CD4-positive, CD25-positive, alpha-beta regulatory T cell (primary cell): ENCODE results near the gene TFF2. TPM values are rescaled to one million over a fixed set of nuclear protein-coding genes. Genes with fewer than 3 reads are reported as not detected.
A peak's percentile ranks its signal among the peaks of the same experiment; 100 is the strongest.

Source experiments
- ATAC-seq, 2 donors: fragments of 150-1000 bp; cut with Tn5 transposase; one replicate each; pipeline ENCODE4 v1.10.0; 2021; ENCODE audit warnings: low read depth in 2 of 2, moderate number of reproducible peaks in 2 of 2, moderate library complexity in 1 of 2
- DNase-seq, 3 donors: peaks; one replicate each; pipeline versions ENCODE4 v3.0.0 to v3.0.0-alpha.2; 2012 to 2022; ENCODE audit warnings: mixed read lengths in 1 of 3
- H3K27ac ChIP-seq: one replicate; pipeline ENCODE4 v1.7.0; 2013; ENCODE audit warnings: mild to moderate bottlenecking, low read length; ENCODE audit not compliant: insufficient read depth, poor library complexity, severe bottlenecking
- H3K27me3 ChIP-seq: one replicate; pipeline ENCODE4 v1.7.0; 2013; ENCODE audit warnings: low read length; ENCODE audit not compliant: control insufficient read depth, insufficient read depth
- H3K36me3 ChIP-seq: one replicate; pipeline ENCODE4 v1.7.0; 2013; ENCODE audit warnings: mild to moderate bottlenecking, low read length, moderate library complexity; ENCODE audit not compliant: control insufficient read depth, insufficient read depth
- H3K4me1 ChIP-seq: 2 replicates; pipeline ENCODE4 v1.7.0; 2013; ENCODE audit warnings: mild to moderate bottlenecking, low read length; ENCODE audit not compliant: insufficient read depth, control insufficient read depth, poor library complexity, severe bottlenecking
- H3K4me3 ChIP-seq: one replicate; pipeline ENCODE4 v1.7.0; 2013; ENCODE audit warnings: low read depth, mild to moderate bottlenecking, low read length, moderate library complexity
- H3K9me3 ChIP-seq, 2 experiments: 1 replicate in 1 of 2; 2 replicates in 1 of 2; pipeline ENCODE4 v1.7.0; 2013; ENCODE audit warnings: low read length in 2 of 2, mild to moderate bottlenecking in 1 of 2, moderate library complexity in 1 of 2; ENCODE audit not compliant: control insufficient read depth in 2 of 2
- H3K27ac Mint-ChIP-seq, 3 donors: one replicate each; pipeline ENCODE4 v1.8.0; 2020 to 2022; ENCODE audit warnings: mild to moderate bottlenecking in 3 of 3, mixed read lengths in 3 of 3, moderate library complexity in 2 of 3
- H3K27me3 Mint-ChIP-seq: one replicate; pipeline ENCODE4 v1.8.0; 2022; ENCODE audit warnings: mild to moderate bottlenecking, mixed read lengths
- H3K36me3 Mint-ChIP-seq: one replicate; pipeline ENCODE4 v1.8.0; 2020; ENCODE audit warnings: mixed read lengths
- H3K4me1 Mint-ChIP-seq, 4 donors: one replicate each; pipeline ENCODE4 v1.8.0; 2020 to 2022; ENCODE audit warnings: mixed read lengths in 4 of 4, mild to moderate bottlenecking in 1 of 4
- H3K4me3 Mint-ChIP-seq, 4 donors: one replicate each; pipeline ENCODE4 v1.8.0; 2020 to 2022; ENCODE audit warnings: mild to moderate bottlenecking in 4 of 4, mixed read lengths in 4 of 4, moderate library complexity in 3 of 4
- H3K9me3 Mint-ChIP-seq, 7 donors: one replicate each; pipeline ENCODE4 v1.8.0; 2020 to 2022; ENCODE audit warnings: mixed read lengths in 7 of 7, mild to moderate bottlenecking in 3 of 7, moderate library complexity in 2 of 7
- polyA plus RNA-seq, 4 donors: library from polyadenylated mRNA; unstranded; fragments of 300-500 nt; fragmentation: Illumina TruSeq; gene quantifications; one replicate each; pipeline ENCODE4 v1.2.3, GENCODE V29; 2021
- total RNA-seq: library from RNA; stranded (reverse); gene quantifications from one replicate; pipeline ENCODE4 v1.2.3, GENCODE V29; 2022

Gene TFF2
- total and polyA plus RNA-seq, 5 donors from 2014 or later: not detected

GRCh38 chr21:42383331-42383730, 32.5 kb upstream of the TFF2 start:
- no peak overlapping the region for H3K4me3 Mint-ChIP-seq
- peaks cover 0 to 19% (median 5%) of the 10 kb centered on the region in 7 donors for H3K9me3 Mint-ChIP-seq
- no peaks in the 10 kb centered on the region for H3K27me3 ChIP-seq
- H3K27ac ChIP-seq: no peak overlapping the region
- no peak overlapping the region for H3K4me3 ChIP-seq
- H3K4me1 ChIP-seq: peaks cover 14% of the 10 kb centered on the region
- DNase-seq: no peak
- H3K9me3 ChIP-seq: peaks cover 0 to 11% of the 10 kb centered on the region in 2 experiments
- peaks cover 5 to 22% (median 17%) of the 10 kb centered on the region in 4 donors for H3K4me1 Mint-ChIP-seq
- H3K36me3 ChIP-seq: no peaks in the 10 kb centered on the region
- no peaks in the 10 kb centered on the region for H3K36me3 Mint-ChIP-seq
- ATAC-seq: no peak
- H3K27me3 Mint-ChIP-seq: no peaks in the 10 kb centered on the region
- H3K27ac Mint-ChIP-seq: no peak overlapping the region

- Mint-ChIP-seq H3K27me3 (no peaks in the 10 kb centered on the region), H3K36me3 (no peaks in the 10 kb centered on the region)
- no peaks in the 10 kb centered on the region for H3K27me3 ChIP-seq
Observed at GRCh38 chr21:42382915-42383314, 32.1 kb upstream of the TFF2 start.

GRCh38 chr21:42381347-42381984, 30.7 kb upstream of the TFF2 start:
- DNase-seq (peak in 1 of 3 donors; percentile 34), ATAC-seq (peak in 1 of 2 donors; percentile 46)
- Mint-ChIP-seq H3K27ac (no peak overlapping the region), H3K9me3 (peaks cover 0 to 19% (median 5%) of the 10 kb centered on the region in 7 donors), H3K36me3 (no peaks in the 10 kb centered on the region), H3K27me3 (no peaks in the 10 kb centered on the region), H3K4me3 (no peak overlapping the region), H3K4me1 (peaks cover 0 to 20% (median 14%) of the 10 kb centered on the region in 4 donors)
- H3K27me3 ChIP-seq: no peaks in the 10 kb centered on the region
- peaks cover 14% of the 10 kb centered on the region for H3K4me1 ChIP-seq
- no peaks in the 10 kb centered on the region for H3K36me3 ChIP-seq
- H3K27ac ChIP-seq: no peak overlapping the region
- peaks cover 0 to 11% of the 10 kb centered on the region in 2 experiments for H3K9me3 ChIP-seq
- no peak overlapping the region for H3K4me3 ChIP-seq

More at GRCh38 chr21:42382915-42383314, 32.1 kb upstream of the TFF2 start:
- peaks cover 0 to 11% of the 10 kb centered on the region in 2 experiments for H3K9me3 ChIP-seq
- Mint-ChIP-seq H3K4me3 (no peak overlapping the region), H3K4me1 (peaks cover 5 to 22% (median 16%) of the 10 kb centered on the region in 4 donors), H3K9me3 (peaks cover 0 to 19% (median 5%) of the 10 kb centered on the region in 7 donors), H3K27ac (no peak overlapping the region)
- H3K4me3 ChIP-seq: no peak overlapping the region
- DNase-seq (no peak), ATAC-seq (no peak)
- peaks cover 14% of the 10 kb centered on the region for H3K4me1 ChIP-seq
- H3K36me3 ChIP-seq: no peaks in the 10 kb centered on the region
- no peak overlapping the region for H3K27ac ChIP-seq

GRCh38 chr21:42379426-42380215, 28.8 kb upstream of the TFF2 start:
- Mint-ChIP-seq H3K9me3 (peaks cover 0 to 17% (median 4%) of the 10 kb centered on the region in 7 donors), H3K27ac (no peak overlapping the region), H3K4me1 (peaks cover 1 to 11% (median 8%) of the 10 kb centered on the region in 4 donors), H3K27me3 (no peaks in the 10 kb centered on the region), H3K36me3 (no peaks in the 10 kb centered on the region), H3K4me3 (no peak overlapping the region)
- Histone ChIP-seq H3K4me3 (no peak overlapping the region), H3K27ac (no peak overlapping the region), H3K9me3 (peaks cover 0 to 11% of the 10 kb centered on the region in 2 experiments), H3K27me3 (no peaks in the 10 kb centered on the region), H3K36me3 (no peaks in the 10 kb centered on the region), H3K4me1 (peaks cover 12% of the 10 kb centered on the region)
- DNase-seq (no peak), ATAC-seq (no peak)

GRCh38 chr21:42378418-42378817, 27.6 kb upstream of the TFF2 start:
- Histone ChIP-seq H3K9me3 (peaks cover 0 to 11% of the 10 kb centered on the region in 2 experiments), H3K27me3 (no peaks in the 10 kb centered on the region), H3K4me3 (no peak overlapping the region), H3K36me3 (no peaks in the 10 kb centered on the region), H3K27ac (no peak overlapping the region), H3K4me1 (peaks cover 11% of the 10 kb centered on the region)
- H3K36me3 Mint-ChIP-seq: no peaks in the 10 kb centered on the region
- peaks cover 0 to 17% (median 4%) of the 10 kb centered on the region in 7 donors for H3K9me3 Mint-ChIP-seq
- peaks cover 5 to 10% (median 7%) of the 10 kb centered on the region in 4 donors for H3K4me1 Mint-ChIP-seq
- DNase-seq (no peak), ATAC-seq (no peak)
- H3K4me3 Mint-ChIP-seq: no peak overlapping the region
- no peaks in the 10 kb centered on the region for H3K27me3 Mint-ChIP-seq
- no peak overlapping the region for H3K27ac Mint-ChIP-seq

GRCh38 chr21:42377951-42378340, 27.2 kb upstream of the TFF2 start:
- Histone ChIP-seq H3K27me3 (no peaks in the 10 kb centered on the region), H3K4me3 (no peak overlapping the region), H3K27ac (no peak overlapping the region), H3K4me1 (peaks cover 11% of the 10 kb centered on the region), H3K36me3 (no peaks in the 10 kb centered on the region), H3K9me3 (peaks cover 0 to 11% of the 10 kb centered on the region in 2 experiments)
- Mint-ChIP-seq H3K4me1 (peaks cover 5 to 10% (median 7%) of the 10 kb centered on the region in 4 donors), H3K9me3 (peaks cover 0 to 17% (median 4%) of the 10 kb centered on the region in 7 donors), H3K4me3 (no peak overlapping the region), H3K36me3 (no peaks in the 10 kb centered on the region), H3K27ac (no peak overlapping the region), H3K27me3 (no peaks in the 10 kb centered on the region)
- DNase-seq: no peak
- no peak for ATAC-seq

- H3K9me3 ChIP-seq: peaks cover 0 to 11% of the 10 kb centered on the region in 2 experiments
- peaks cover 11% of the 10 kb centered on the region for H3K4me1 ChIP-seq
- peak overlapping the region in 1 of 3 donors; percentile 51 for H3K27ac Mint-ChIP-seq
- peaks cover 3 to 10% (median 7%) of the 10 kb centered on the region in 4 donors for H3K4me1 Mint-ChIP-seq
- H3K27me3 ChIP-seq: no peaks in the 10 kb centered on the region
- H3K36me3 Mint-ChIP-seq: no peaks in the 10 kb centered on the region
- DNase-seq (no peak), ATAC-seq (no peak)
- H3K4me3 ChIP-seq: no peak overlapping the region
- peaks cover 0 to 12% (median 3%) of the 10 kb centered on the region in 7 donors for H3K9me3 Mint-ChIP-seq
- no peak overlapping the region for H3K4me3 Mint-ChIP-seq
- no peak overlapping the region for H3K27ac ChIP-seq
- no peaks in the 10 kb centered on the region for H3K36me3 ChIP-seq
- no peaks in the 10 kb centered on the region for H3K27me3 Mint-ChIP-seq
Observed at GRCh38 chr21:42377211-42377950, 26.6 kb upstream of the TFF2 start.
